Measurements from ENCODE around the gene GFRA4. TPM values are rescaled to one million over a fixed set of nuclear protein-coding genes. Genes with fewer than 3 reads are reported as not detected.
A peak's percentile ranks its signal among the peaks of the same experiment; 100 is the strongest.

The GFRA4 gene
- total RNA-seq, 1 experiment from 2014 or later = not detected

GRCh38 chr20:3670511-3670910, 7.3 kb upstream of the GFRA4 start:
- DNase-seq (ENCODE audit: low spot score) (peak; percentile 38), ATAC-seq (peak; percentile 29)
- ChIA-PET POLR2A (no interaction called here), CTCF (interaction anchor here (0.7 to 6.4 kb wide), 18 partner anchors 11 to 111 kb away, joined by 3 to 56 read pairs (median 4); partner anchors contain the start of genes ADAM33, ADISSP, HSPA12B and SIGLEC1)
- Mint-ChIP-seq H3K4me3 (no peak overlapping the region), H3K4me1 (peaks cover 30% of the 10 kb centered on the region), H3K27ac (no peak overlapping the region), H3K9me3 (no peaks in the 10 kb centered on the region), H3K27me3 (ENCODE audit: low read depth) (peaks cover 38% of the 10 kb centered on the region), H3K36me3 (no peaks in the 10 kb centered on the region)
- TF ChIP-seq ZNF416 (CRISPR knock-in tag; IDR thresholded peaks at IDR 0.05) (no peak), E2F4 (CRISPR knock-in tag; IDR thresholded peaks at IDR 0.05; ENCODE audit: borderline replicate concordance, low read depth) (no peak), GABPB1 (CRISPR knock-in tag; IDR thresholded peaks at IDR 0.05) (no peak), GRHL2 (CRISPR knock-in tag; IDR thresholded peaks at IDR 0.05; ENCODE audit: insufficient replicate concordance, severe bottlenecking) (no peak), GTF2I (CRISPR knock-in tag; conservative IDR thresholded peaks at IDR 0.05) (no peak), JAZF1 (CRISPR knock-in tag; IDR thresholded peaks at IDR 0.05) (no peak), CREB1 (CRISPR knock-in tag; IDR thresholded peaks at IDR 0.05) (no peak), TCF7 (CRISPR knock-in tag; IDR thresholded peaks at IDR 0.05; ENCODE audit: low read depth) (no peak), SP1 (CRISPR knock-in tag; conservative IDR thresholded peaks at IDR 0.05) (no peak), RORB (CRISPR knock-in tag; IDR thresholded peaks at IDR 0.05) (no peak)

- no peak overlapping the region for H3K27ac Mint-ChIP-seq
- TF ChIP-seq CBFB (CRISPR knock-in tag; IDR thresholded peaks at IDR 0.05; ENCODE audit: low read depth) = no peak
- no peak for TF ChIP-seq ZNF281 (CRISPR knock-in tag; IDR thresholded peaks at IDR 0.05)
- TF ChIP-seq, protein P1, sequence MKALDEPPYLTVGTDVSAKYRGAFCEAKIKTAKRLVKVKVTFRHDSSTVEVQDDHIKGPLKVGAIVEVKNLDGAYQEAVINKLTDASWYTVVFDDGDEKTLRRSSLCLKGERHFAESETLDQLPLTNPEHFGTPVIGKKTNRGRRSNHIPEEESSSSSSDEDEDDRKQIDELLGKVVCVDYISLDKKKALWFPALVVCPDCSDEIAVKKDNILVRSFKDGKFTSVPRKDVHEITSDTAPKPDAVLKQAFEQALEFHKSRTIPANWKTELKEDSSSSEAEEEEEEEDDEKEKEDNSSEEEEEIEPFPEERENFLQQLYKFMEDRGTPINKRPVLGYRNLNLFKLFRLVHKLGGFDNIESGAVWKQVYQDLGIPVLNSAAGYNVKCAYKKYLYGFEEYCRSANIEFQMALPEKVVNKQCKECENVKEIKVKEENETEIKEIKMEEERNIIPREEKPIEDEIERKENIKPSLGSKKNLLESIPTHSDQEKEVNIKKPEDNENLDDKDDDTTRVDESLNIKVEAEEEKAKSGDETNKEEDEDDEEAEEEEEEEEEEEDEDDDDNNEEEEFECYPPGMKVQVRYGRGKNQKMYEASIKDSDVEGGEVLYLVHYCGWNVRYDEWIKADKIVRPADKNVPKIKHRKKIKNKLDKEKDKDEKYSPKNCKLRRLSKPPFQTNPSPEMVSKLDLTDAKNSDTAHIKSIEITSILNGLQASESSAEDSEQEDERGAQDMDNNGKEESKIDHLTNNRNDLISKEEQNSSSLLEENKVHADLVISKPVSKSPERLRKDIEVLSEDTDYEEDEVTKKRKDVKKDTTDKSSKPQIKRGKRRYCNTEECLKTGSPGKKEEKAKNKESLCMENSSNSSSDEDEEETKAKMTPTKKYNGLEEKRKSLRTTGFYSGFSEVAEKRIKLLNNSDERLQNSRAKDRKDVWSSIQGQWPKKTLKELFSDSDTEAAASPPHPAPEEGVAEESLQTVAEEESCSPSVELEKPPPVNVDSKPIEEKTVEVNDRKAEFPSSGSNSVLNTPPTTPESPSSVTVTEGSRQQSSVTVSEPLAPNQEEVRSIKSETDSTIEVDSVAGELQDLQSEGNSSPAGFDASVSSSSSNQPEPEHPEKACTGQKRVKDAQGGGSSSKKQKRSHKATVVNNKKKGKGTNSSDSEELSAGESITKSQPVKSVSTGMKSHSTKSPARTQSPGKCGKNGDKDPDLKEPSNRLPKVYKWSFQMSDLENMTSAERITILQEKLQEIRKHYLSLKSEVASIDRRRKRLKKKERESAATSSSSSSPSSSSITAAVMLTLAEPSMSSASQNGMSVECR (CRISPR knock-in tag; IDR thresholded peaks at IDR 0.05; ENCODE audit: borderline replicate concordance) = no peak
- no peak for TF ChIP-seq IRF2 (CRISPR knock-in tag; IDR thresholded peaks at IDR 0.05; ENCODE audit: borderline replicate concordance, low read depth)
- TF ChIP-seq TCF7 (CRISPR knock-in tag; IDR thresholded peaks at IDR 0.05; ENCODE audit: low read depth) = no peak
- no peak for TF ChIP-seq FOXJ3 (CRISPR knock-in tag; IDR thresholded peaks at IDR 0.05; ENCODE audit: borderline replicate concordance)
- TF ChIP-seq USF2 (CRISPR knock-in tag; IDR thresholded peaks at IDR 0.05) = no peak
- no peak for TF ChIP-seq SOX15 (CRISPR knock-in tag; IDR thresholded peaks at IDR 0.05)
- TF ChIP-seq SMAD4 (CRISPR knock-in tag; IDR thresholded peaks at IDR 0.05) = no peak
- TF ChIP-seq NFE2L1 (CRISPR knock-in tag; IDR thresholded peaks at IDR 0.05) = no peak
- TF ChIP-seq, protein P2, sequence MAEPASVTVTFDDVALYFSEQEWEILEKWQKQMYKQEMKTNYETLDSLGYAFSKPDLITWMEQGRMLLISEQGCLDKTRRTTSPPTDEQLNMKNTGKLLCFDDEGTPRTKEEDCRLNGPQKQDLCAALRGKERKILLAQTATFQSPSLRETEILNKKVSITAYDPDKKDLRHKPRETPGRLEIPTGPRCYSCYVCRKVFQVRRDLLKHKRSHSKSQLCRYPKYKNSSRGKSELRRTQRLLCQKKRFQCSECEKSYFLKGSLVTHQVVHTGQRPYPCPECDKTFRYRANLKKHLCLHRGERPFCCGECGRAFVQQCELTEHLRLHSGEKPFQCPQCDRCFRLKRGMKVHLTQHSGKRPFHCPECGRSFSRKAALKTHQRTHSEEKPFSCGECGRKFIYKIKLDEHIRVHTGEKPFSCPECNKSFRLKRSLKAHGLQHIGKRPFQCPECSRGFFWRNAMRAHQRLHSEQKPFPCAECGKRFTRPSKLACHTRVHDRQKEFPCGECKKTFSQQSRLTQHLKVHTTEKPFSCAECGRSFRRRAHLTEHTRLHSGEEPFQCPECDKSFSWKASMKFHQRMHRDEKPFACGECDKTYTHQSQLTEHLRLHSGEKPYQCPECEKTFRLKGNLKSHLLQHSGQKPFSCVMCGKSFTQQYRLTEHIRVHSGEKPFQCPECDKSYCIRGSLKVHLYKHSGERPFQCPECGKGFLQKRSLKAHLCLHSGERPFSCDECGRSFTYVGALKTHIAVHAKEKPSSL (CRISPR knock-in tag; conservative IDR thresholded peaks at IDR 0.05) = no peak
- TF ChIP-seq E2F4 (CRISPR knock-in tag; IDR thresholded peaks at IDR 0.05; ENCODE audit: borderline replicate concordance, low read depth) = no peak
- peaks cover 40% of the 10 kb centered on the region for H3K27me3 Mint-ChIP-seq (ENCODE audit: low read depth)
- ChIA-PET POLR2A (no interaction called here), CTCF (interaction anchor here (1.0 to 6.4 kb wide), 8 partner anchors 11 to 111 kb away, joined by 4 to 56 read pairs (median 7); partner anchors contain the start of genes ADAM33, ADISSP, SIGLEC1 and SPEF1)
- H3K36me3 Mint-ChIP-seq = no peaks in the 10 kb centered on the region
- H3K4me1 Mint-ChIP-seq = peaks cover 25% of the 10 kb centered on the region
- no peak overlapping the region for H3K4me3 Mint-ChIP-seq
- no peak for DNase-seq (ENCODE audit: low spot score)
- ATAC-seq = no peak
- no peaks in the 10 kb centered on the region for H3K9me3 Mint-ChIP-seq
Measured at GRCh38 chr20:3669710-3670367, 6.6 kb upstream of the GFRA4 start.

Measured in WTC11 (cell line).